GM21526 (cell line): Measurements from ENCODE around the gene EXT2.

Experiments
- ATAC-seq: cut with Tn5 transposase; IDR thresholded peaks from one replicate; pipeline ENCODE4 v1.9.1; 2021; ENCODE audit warnings: moderate library complexity; ENCODE audit not compliant: unreplicated experiment, low FRiP score

The EXT2 gene

DNA sequence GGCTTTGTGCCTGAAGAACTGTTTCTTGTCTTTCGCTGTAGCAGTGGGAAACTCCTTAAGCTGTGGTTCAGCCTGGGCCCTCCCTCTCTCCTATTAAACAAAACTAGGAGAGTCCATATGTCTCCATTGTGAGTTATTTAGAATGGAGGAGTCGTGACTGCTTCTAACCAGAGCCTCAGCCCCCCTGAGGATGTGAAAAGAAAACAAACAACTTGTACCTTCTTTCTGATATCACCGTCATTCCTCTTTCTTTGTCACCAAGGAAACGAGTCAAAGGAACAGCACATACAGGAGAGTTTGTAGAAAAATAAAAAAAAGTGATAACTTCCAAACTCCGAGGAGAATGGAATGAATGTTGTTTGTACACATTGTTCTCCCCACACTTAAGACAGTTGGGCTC is 11.6 kb upstream of the EXT2 start:
- ATAC-seq = no peak

DNA sequence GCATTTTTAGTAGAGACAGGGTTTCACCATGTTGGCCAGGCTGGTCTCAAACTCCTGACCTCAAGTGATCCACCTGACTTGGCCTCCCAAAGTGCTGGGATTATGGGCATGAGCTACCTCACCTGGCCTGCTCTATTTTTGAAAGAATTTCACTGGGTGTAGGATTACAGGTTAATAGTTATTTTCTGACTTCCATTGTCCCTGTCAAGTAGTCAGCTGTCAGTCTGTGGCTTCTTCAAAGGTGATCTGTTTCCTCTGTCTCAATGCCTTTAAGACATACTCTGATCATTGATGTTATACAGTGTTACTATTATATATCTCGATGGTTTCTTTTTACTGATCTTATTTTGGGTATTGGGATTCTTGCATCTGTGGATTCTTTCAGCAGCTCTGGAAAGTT is 10.1 kb upstream of the EXT2 start:
- ATAC-seq = no peak

DNA sequence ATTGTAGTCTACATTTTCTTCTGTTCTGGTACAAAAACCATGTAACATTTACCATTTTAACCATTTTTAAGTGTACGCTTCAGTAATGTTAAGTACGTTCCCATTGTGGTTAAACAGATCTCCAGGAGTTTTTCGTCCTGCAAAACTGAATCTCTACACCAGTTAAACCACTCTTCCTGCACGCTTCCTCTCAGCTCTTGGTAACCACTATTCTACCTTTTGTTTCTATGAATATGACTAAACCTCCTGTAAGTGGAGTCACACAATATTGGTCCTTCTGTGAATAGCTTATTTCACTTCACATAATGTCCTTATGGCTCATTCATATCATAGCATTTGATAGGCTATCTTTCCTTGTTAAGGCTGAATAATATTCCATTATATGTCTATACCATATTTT is 7.1 kb upstream of the EXT2 start:
- ATAC-seq = no peak

DNA sequence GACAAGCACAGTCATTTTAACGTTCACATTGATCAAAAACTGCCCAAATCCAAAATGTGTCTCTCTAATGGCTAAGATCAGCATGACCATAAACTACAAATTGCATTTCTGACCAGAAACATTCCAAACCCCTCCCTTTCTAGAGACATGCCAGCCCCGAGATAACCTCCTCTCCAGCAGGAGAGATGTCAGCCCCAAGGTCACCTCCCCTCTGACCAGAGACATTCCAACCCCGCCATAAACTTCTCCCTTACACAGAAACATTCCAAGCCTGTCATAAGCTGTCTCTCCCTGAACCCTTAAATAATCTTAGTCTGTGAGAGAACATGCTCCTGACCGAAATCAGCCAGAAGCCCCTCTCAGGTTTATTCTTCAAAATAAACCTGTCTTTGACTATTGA is 6.6 kb upstream of the EXT2 start:
- ATAC-seq = no peak

DNA sequence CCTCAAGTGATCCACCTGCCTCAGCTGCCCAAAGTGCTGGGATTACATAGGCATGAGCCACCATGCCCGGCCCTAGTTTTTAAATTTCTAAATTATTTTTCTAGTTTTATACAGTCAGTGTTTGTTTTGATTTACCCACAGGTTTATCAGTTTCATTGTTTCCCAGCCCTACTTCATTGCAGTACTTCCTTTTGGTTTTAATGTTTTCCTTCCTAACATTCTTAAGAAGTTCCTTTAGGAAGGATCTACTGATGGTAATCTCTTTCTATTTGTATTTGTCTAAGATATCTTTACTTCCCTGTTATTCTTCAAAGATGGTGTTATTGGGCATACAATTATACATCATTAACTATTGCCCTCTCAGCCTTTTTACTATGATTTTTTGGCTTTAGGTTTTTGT is 4.9 kb upstream of the EXT2 start:
- ATAC-seq = no peak

DNA sequence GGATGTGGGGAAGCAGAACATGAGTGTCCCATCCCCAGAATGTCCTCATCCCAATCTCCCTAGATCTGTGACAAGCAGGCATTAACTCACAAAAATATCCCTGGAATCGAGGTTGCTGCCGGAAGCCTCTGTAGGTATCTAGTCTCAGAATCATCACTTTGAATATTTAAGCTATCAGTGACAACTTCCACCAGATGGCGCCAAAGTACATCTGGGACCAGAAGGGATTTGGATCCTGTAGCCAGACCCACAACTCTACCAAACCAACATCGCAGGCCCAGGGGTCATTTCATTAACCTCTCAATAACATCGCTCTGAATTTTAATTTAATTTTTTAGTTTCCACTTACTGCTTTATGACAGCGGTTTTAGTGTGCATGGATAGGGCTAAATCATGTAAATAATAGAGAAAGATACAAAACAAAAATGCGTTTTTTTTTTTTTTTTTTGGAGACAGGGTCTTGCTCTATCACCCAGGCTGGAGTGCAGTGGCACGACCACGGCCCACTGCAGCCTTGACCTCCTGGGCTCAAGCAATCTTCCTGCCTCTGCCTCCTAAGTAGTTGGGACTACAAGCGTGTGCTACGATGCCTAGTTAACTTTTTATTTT is 1.1 kb upstream of the EXT2 start:
- ATAC-seq = no peak

DNA sequence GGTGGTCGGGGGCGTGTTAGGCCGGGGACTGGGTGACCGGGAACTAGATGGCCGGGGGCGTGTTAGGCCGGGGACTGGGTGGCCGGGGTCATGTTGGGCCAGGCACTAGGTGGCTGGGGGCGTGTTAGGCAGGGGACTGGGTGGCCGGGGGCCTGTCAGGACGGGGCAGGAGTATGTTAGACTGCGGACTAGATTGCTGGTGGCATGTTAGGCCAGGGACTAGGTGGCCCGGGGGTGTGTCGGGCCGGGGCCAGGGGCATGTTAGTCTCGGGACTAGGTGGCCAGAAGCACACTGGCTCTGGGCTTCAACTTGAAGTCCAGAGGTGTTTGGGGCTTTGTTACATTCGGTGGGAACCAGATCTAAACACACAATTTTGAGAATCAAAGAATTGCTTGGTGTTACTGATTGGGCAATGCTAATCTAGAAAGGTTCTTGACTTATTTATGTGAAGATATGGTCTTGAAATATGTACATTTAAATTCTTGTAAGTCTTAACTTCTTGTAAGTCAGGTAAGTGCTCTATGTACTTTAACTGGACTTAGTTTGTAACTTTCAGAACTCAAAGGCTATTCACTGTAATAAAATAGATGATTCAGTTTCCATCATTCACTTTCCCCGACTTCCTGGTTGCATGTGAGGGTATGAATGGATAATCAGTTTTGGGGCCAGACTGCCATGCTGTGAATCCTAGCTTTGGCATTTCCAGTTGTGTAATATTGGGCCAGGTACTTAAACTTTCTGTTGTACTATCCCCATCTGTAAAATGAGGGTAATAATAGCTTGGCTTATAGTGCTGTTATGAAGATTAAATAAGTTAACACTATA is 1.1 kb downstream of the EXT2 start:
- no peak for ATAC-seq

DNA sequence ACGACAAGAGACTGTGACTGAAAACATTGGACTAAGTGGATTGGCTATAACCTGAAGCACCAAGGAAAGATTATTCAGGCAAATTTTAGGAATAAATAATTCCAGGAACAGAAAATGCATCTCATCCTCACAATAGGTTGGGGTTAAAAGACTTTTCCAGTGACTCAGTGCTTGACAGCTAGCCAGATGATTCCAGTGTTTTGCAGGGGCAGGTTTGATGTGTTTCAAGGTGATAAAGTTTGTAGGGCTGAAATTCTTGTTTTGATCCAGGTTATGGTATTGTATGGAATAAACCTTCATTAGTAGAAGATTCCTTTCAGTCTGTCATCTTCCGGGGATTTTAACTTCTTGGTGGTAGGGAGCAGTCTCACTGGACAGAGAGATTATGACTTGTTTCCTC is 2.3 kb downstream of the EXT2 start:
- no peak for ATAC-seq

DNA sequence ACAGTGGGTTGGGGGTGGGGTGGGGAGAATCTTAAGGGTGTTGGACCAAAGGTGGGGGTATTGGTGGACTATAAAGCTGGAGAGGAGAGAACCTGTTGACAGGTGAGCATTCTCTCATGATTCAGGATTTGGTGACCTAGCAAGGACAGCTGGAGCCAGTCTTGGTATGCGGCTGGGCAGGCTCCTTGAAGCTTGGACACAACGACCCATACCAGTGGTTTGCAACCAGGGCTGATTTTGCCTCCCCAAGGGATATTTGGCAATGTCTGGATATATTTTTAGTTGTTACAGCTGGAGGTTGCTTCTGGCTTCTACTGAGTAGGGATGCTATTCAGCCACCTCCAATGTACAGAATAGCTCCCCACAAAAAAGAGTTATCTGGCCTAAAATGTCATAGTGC is 5.6 kb downstream of the EXT2 start:
- ATAC-seq = no peak

DNA sequence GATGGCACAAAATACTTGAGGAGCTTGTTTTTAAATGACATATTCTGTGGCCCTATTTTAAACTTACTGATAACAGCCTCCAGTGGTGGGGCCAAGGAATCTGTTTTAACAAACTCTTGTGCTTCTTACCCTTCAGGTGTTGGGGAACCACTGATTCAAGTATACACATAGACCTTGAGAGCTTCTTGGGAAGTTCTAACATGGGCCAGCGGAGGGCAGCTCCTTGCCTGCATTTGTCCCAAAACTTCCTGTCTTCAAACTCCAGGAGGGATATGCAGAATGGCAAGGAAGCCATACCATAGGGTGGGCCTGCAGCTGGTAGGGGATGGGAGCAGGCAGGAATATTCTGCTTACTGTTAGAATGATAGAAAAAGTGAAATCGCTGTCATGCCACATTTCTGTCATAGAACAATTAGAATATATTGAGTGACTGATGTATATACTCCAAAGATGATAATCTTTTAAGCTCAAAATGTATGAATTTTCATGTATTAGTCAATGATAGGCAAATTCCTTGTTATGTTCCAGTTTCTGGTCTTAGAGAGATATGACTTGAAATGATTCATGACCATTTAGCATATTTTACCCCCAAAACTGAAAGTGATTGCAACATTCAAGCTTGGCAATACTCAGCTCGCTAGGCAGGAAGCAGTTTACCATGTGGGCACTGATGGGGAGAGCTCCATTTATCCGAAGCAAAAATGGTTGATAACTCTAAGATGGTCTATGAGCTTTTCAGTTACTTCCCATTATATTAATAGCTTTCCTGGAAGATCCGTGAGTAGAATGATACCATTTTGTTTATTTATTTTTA is 9.2 kb downstream of the EXT2 start:
- no peak for ATAC-seq

DNA sequence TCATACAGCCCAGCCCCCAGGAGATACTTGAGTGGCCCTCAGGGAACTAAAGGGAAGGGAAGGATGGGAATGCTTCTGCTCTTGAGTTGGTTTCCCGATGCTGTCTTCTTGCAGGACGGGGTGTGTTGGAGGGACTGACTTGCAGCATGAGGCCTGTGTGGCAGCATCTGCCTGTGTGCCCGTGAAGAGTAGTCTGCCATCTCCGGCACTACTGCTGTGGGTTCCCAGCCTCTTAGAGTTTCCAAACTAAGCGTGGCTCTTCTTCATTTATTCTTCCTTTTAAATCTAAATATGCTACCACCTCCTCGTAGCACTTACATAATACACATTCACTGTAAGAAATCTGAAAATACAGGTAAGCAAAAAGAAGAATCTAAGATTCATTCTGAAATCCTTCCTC is 12.8 kb downstream of the EXT2 start:
- ATAC-seq = no peak

DNA sequence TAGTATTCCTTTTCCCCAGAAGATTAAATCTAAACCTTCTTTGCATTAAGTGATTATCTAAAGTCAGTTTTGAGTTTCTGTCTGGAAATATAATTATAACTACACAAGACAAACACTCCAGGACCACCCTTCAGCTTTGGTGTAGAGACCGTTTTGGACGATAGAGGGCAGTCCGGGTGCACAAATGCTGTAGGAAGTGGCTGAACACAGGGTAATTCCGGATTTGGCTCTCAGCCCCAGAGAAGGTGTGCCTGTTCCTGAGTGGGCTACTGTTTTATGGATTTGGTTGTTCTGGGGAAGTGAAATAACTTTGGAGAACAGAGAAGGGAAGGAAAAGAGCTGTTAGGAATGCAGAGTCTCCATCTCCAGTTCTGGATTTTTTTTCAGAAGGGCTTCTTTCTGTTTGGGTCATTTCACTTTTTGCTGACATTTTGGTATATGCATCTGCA is 14.8 kb downstream of the EXT2 start:
- peak; percentile 92 for ATAC-seq

DNA sequence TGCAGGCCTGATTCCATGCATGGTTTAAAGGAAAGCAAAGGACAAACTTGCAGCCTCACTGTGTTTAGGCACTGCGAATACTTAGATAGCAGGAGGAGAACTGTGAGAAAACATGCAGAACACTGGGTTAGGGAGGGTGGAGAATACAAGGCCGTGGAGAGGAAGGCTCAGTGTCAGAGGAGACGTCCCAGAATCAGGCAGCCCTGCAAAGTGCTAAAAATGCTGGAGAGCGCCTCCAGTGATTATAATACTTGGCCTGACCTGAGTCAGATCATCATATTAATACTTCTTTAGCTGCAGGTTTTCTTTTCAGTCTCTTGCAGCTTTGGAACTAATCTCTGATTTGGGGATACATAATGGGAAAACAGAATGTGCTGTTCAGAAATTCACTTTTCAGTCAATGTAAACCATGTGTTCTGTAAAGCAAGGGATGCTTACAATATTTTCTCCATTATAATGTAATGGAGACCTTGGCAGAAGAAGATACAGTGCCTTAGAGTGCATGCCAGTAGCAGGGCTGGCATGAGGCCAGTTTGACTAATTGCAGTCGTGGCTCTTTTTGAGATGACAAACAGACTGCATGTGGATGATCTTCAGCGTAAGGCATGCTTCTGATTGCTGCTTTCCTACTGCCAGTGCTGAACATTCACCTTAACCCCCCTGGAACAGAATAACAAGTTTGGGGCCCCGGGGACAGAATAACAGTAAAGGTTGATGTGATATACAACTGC is 16.8 kb downstream of the EXT2 start:
- no peak for ATAC-seq

DNA sequence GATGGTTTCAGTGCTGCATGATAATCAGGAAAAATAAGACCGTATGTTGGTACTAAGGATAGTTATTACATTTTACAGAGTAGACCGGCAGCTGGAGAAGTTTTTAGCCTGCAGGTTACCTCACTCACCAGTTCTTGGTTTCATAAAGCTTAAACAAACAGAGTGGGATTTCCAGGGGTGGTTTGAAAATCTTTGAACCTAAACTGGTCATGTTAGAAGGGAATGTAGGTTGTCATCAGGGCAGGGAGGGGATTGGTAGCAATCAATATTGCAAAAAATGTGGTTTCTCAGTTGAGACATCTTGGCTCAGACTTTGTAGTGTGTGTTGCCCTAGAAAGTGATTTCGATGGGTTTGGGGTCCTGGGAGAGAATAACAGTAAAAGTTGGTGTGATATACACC is 17.5 kb downstream of the EXT2 start:
- no peak for ATAC-seq

DNA sequence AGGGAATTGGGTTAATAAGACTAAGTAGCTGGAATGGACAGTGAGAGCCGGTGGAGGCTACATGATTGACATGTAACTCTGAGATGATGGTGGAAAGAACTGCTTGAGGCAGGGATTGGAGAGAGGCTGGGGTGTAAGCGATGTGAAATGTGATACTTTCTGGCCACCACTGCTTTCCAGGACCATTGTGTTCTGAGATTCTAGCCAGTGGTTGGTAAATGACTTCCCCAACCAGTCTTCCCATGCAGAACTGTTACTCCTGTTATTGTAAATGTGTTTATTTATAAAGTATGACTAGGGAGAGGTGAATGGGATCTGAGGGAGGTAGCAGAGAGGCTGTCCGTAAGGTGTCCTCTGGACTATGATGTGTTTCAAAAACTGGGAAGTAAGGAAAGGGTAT is 18.1 kb downstream of the EXT2 start:
- ATAC-seq = no peak

DNA sequence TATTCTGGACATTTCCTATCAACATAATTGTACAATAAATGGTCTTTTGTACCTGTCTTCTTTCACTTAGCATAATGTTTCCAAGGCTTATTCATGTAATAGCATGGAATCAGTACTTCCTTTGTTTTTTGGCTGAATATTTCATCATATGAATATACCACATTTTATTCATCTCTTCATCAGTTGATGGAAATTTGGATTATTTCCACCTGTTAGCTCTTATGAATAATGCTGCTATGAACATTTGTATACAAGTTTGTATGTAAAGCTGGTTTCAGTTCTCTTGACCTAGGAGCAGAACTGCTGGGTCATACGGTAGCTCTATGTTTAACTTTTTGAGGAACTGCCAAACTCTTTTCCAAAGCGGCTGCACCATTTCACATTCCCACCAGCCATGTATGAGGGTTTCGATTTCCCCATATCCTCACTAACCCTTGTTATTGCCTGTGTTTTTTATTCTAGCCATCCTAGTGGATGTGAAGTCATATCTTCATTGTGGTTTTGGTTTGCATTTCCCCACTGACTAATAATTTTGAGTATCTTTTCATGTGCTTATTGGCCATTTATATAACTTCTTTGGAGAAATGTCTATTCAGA is 20.9 kb downstream of the EXT2 start:
- ATAC-seq = no peak

DNA sequence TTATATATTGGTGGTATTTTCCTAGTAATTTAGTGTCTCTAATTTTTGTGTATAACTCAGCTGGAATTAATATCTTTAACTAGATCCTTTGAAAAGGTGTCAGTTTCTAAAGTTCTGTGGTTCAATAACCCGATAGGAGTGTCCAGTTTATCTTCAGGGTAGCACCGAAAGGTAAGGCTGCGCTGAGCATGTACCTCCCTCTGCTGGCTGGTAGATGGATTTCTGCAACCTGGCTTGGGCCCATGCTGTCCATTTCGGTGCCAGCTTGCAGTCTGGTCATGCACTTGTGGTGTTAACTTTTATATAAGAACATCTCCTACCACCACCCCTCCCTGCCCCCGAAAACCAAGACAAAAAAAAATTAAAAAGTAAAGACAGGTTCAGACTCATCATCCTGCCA is 24.7 kb downstream of the EXT2 start:
- ATAC-seq = no peak

DNA sequence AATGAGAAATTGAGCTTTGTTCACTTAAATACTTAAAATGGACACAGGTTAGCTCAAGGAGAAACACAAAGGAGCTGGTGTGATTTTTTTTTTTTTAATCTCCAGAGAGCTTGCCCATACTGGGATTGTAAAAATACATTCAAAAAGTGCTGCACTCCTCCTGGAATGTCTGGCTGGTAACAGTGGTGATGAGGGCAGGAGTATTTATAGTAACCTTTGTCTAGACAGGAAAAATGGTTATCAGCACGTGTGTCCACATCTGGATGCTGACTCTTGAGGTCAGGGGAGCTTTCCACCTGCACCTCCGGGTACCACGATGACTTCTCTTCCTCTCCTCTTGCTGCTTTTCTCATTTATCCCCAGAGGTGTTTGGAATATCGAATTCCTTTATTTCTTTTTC is 30.1 kb downstream of the EXT2 start:
- ATAC-seq = no peak

DNA sequence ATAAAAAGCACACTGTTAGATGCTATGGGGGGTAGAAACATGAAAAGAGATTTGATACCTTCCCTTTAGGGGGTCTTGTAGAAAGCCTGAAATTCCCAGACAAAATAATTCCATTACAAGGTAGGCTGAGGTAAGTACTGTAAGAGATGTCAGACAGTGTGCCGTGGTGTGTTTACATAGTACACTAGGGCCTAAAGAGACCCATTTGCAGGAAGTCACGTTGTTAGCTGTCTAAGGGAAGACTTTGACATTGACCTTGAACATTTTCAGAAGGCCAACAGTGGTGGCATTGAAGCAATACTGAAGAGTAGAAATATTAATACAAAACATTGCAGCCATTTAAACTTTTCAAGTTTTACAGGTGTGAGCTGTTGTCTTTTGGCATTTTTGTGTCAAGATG is 30.8 kb downstream of the EXT2 start:
- ATAC-seq = no peak

DNA sequence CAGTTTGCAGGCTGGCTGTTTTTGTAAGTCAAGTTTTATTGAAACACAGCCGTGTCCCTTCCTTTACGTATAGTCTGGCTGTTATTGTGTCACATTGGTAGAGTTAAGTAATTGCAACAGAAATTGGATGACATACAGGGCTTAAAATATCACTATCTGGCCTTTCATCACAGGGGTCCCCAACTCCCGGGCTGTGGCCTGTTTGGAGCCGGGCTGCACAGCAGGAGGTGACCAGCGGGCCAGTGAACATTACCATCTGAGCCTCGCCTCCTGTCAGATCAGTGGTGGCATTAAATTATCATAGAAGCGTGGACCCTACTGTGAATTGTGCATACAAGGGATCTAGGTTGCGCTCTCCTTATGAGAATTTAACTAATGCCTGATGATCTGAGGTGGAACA is 31.7 kb downstream of the EXT2 start:
- ATAC-seq = no peak

DNA sequence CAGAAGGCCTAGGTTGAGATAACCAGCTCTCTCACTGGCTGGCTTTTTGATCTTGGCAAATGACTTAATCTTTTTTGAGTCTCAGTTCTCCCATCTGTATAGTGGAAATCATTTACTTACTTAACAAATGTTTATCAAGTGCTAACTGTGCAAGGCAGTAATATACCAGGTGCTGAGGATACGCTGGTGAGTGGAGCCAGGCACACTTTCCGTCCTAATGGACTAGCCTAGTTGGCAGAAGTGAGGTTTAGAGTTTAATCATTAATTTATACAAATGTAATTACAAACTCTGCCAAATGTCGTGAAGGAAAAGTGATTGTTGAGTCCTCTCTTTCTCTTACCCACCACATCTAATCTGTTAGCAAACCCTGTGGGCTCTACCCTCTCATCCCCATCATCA is 33.3 kb downstream of the EXT2 start:
- ATAC-seq = no peak
